ENCODE measurements around the gene MMP7. TPM values are rescaled to one million over a fixed set of nuclear protein-coding genes. Genes with fewer than 3 reads are reported as not detected.

The MMP7 gene, protein sequence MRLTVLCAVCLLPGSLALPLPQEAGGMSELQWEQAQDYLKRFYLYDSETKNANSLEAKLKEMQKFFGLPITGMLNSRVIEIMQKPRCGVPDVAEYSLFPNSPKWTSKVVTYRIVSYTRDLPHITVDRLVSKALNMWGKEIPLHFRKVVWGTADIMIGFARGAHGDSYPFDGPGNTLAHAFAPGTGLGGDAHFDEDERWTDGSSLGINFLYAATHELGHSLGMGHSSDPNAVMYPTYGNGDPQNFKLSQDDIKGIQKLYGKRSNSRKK
- 1.9 TPM for polyA plus RNA-seq (2013)

DNA sequence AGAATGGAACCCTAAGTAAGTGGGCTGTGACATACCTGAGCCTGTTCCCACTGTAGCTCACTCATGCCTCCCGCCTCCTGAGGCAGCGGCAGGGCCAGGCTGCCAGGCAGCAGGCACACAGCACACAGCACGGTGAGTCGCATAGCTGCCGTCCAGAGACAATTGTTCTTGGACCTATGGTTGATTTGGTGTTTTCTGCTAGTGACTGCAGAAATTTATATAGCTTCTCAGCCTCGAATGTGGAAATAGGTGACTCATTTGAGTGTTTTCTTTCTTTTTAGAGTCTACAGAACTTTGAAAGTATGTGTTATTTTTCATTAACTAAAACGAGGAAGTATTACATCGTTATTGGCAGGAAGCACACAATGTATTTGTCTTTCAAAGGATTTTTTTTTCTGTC is at the start of gene MMP7:
Gene MMP7, minus strand, starts transcription at position 190 of the 400 bp plus-strand sequence. Its CDS starts 47 bp downstream, at position 143.
- peak within 1 kb of the TSS in 1 of 2 experiments; percentile 56 for H3K27ac ChIP-seq (ENCODE audit: insufficient read depth in 1 of 2, low read depth in 1 of 2, low read length in 2 of 2, poor library complexity in 1 of 2, severe bottlenecking in 2 of 2)
- POLR2A ChIA-PET: no interaction called here
- peak in 2 of 3 donors; percentile 67 to 79 for DNase-seq
- CTCF ChIA-PET: no interaction called here
- peaks cover 6 to 16% (median 9%) of the 10 kb centered on the region in 4 experiments for H3K4me1 ChIP-seq (ENCODE audit: control extremely low read depth in 1 of 4, control insufficient read depth in 4 of 4, insufficient read depth in 4 of 4, low read length in 3 of 4)
- H3K4me3 ChIP-seq (ENCODE audit: control insufficient read depth in 1 of 7, extremely low read depth in 1 of 7, insufficient read depth in 4 of 7, low read depth in 2 of 7, low read length in 6 of 7): peak within 1 kb of the TSS in 6 of 7 experiments; percentile 23 to 71 (median 33)
- H3K36me3 ChIP-seq (ENCODE audit: control insufficient read depth in 4 of 4, insufficient read depth in 4 of 4, low read length in 3 of 4): no peaks in the 10 kb centered on the region
- H3K27me3 ChIP-seq (replicated peaks in 2 of 5; ENCODE audit: control insufficient read depth in 4 of 5, insufficient read depth in 5 of 5, low read length in 4 of 5): no peaks in the 10 kb centered on the region
- WGBS (ENCODE audit: insufficient coverage): 22% methylated on average over 3 of the region's 8 CpGs
- no peaks in the 10 kb centered on the region for H3K9me3 ChIP-seq (ENCODE audit: control extremely low read depth in 1 of 5, control insufficient read depth in 4 of 5, insufficient read depth in 2 of 5, low read depth in 1 of 5, low read length in 4 of 5)

GRCh38 chr11:102577723-102578122 is 47.2 kb upstream of the MMP7 start:
- Histone ChIP-seq H3K27ac (ENCODE audit: insufficient read depth in 1 of 2, low read depth in 1 of 2, low read length in 2 of 2, poor library complexity in 1 of 2, severe bottlenecking in 2 of 2) (no peak overlapping the region), H3K27me3 (replicated peaks in 2 of 5; ENCODE audit: control insufficient read depth in 4 of 5, insufficient read depth in 5 of 5, low read length in 4 of 5) (no peaks in the 10 kb centered on the region), H3K36me3 (ENCODE audit: control insufficient read depth in 4 of 4, insufficient read depth in 4 of 4, low read length in 3 of 4) (no peaks in the 10 kb centered on the region), H3K4me1 (ENCODE audit: control extremely low read depth in 1 of 4, control insufficient read depth in 4 of 4, insufficient read depth in 4 of 4, low read length in 3 of 4) (peaks cover 12 to 25% (median 16%) of the 10 kb centered on the region in 4 experiments), H3K9me3 (ENCODE audit: control extremely low read depth in 1 of 5, control insufficient read depth in 4 of 5, insufficient read depth in 2 of 5, low read depth in 1 of 5, low read length in 4 of 5) (no peaks in the 10 kb centered on the region), H3K4me3 (ENCODE audit: control insufficient read depth in 1 of 7, extremely low read depth in 1 of 7, insufficient read depth in 4 of 7, low read depth in 2 of 7, low read length in 6 of 7) (no peak overlapping the region)
- 94% methylated on average over 2 of the region's 2 CpGs for WGBS (ENCODE audit: insufficient coverage)
- DNase-seq: no peak
- ChIA-PET CTCF (interaction anchor here (0.9 to 2.1 kb wide), 4 partner anchors 18 to 36 kb away, joined by 3 to 7 read pairs (median 3); no protein-coding TSS in a partner anchor), POLR2A (no interaction called here)

- Histone ChIP-seq H3K36me3 (ENCODE audit: control insufficient read depth in 4 of 4, insufficient read depth in 4 of 4, low read length in 3 of 4) (no peaks in the 10 kb centered on the region), H3K4me1 (ENCODE audit: control extremely low read depth in 1 of 4, control insufficient read depth in 4 of 4, insufficient read depth in 4 of 4, low read length in 3 of 4) (peaks cover 12 to 20% (median 16%) of the 10 kb centered on the region in 4 experiments), H3K27me3 (replicated peaks in 2 of 5; ENCODE audit: control insufficient read depth in 4 of 5, insufficient read depth in 5 of 5, low read length in 4 of 5) (no peaks in the 10 kb centered on the region), H3K9me3 (ENCODE audit: control extremely low read depth in 1 of 5, control insufficient read depth in 4 of 5, insufficient read depth in 2 of 5, low read depth in 1 of 5, low read length in 4 of 5) (no peaks in the 10 kb centered on the region), H3K4me3 (ENCODE audit: control insufficient read depth in 1 of 7, extremely low read depth in 1 of 7, insufficient read depth in 4 of 7, low read depth in 2 of 7, low read length in 6 of 7) (no peak overlapping the region), H3K27ac (ENCODE audit: insufficient read depth in 1 of 2, low read depth in 1 of 2, low read length in 2 of 2, poor library complexity in 1 of 2, severe bottlenecking in 2 of 2) (no peak overlapping the region)
- DNase-seq: peak; percentile 64 to 91 (median 84)
- CTCF ChIA-PET: interaction anchor here (1.1 to 2.1 kb wide), 3 partner anchors 17 to 30 kb away, joined by 3 to 7 read pairs (median 3); no protein-coding TSS in a partner anchor
- POLR2A ChIA-PET: no interaction called here
Measured at GRCh38 chr11:102577182-102577581, 46.6 kb upstream of the MMP7 start.

GRCh38 chr11:102576350-102576749 is 45.8 kb upstream of the MMP7 start:
- Histone ChIP-seq H3K9me3 (ENCODE audit: control extremely low read depth in 1 of 5, control insufficient read depth in 4 of 5, insufficient read depth in 2 of 5, low read depth in 1 of 5, low read length in 4 of 5) (no peaks in the 10 kb centered on the region), H3K27ac (ENCODE audit: insufficient read depth in 1 of 2, low read depth in 1 of 2, low read length in 2 of 2, poor library complexity in 1 of 2, severe bottlenecking in 2 of 2) (no peak overlapping the region), H3K4me3 (ENCODE audit: control insufficient read depth in 1 of 7, extremely low read depth in 1 of 7, insufficient read depth in 4 of 7, low read depth in 2 of 7, low read length in 6 of 7) (no peak overlapping the region), H3K27me3 (replicated peaks in 2 of 5; ENCODE audit: control insufficient read depth in 4 of 5, insufficient read depth in 5 of 5, low read length in 4 of 5) (no peaks in the 10 kb centered on the region), H3K4me1 (ENCODE audit: control extremely low read depth in 1 of 4, control insufficient read depth in 4 of 4, insufficient read depth in 4 of 4, low read length in 3 of 4) (peaks cover 12 to 20% (median 16%) of the 10 kb centered on the region in 4 experiments), H3K36me3 (ENCODE audit: control insufficient read depth in 4 of 4, insufficient read depth in 4 of 4, low read length in 3 of 4) (no peaks in the 10 kb centered on the region)
- ChIA-PET POLR2A (no interaction called here), CTCF (interaction anchor here (0.7 to 2.1 kb wide), 3 partner anchors 9 to 81 kb away, joined by 3 to 7 read pairs (median 3); no protein-coding TSS in a partner anchor)
- WGBS (ENCODE audit: insufficient coverage): no CpG with 5 or more reads among the region's 3 CpGs
- DNase-seq: peak in 1 of 3 donors; percentile 29

GRCh38 chr11:102575012-102575411 is 44.5 kb upstream of the MMP7 start:
- ChIA-PET POLR2A (no interaction called here), CTCF (interaction anchor here (1.5 kb wide), 1 partner anchor 26 kb away, joined by 3 read pairs; no protein-coding TSS in a partner anchor)
- no peak for DNase-seq
- H3K27me3 ChIP-seq (replicated peaks in 2 of 5; ENCODE audit: control insufficient read depth in 4 of 5, insufficient read depth in 5 of 5, low read length in 4 of 5): no peaks in the 10 kb centered on the region
- no peaks in the 10 kb centered on the region for H3K9me3 ChIP-seq (ENCODE audit: control extremely low read depth in 1 of 5, control insufficient read depth in 4 of 5, insufficient read depth in 2 of 5, low read depth in 1 of 5, low read length in 4 of 5)
- WGBS (ENCODE audit: insufficient coverage): 100% methylated on average over 1 of the region's 2 CpGs
- H3K36me3 ChIP-seq (ENCODE audit: control insufficient read depth in 4 of 4, insufficient read depth in 4 of 4, low read length in 3 of 4): no peaks in the 10 kb centered on the region
- no peak overlapping the region for H3K27ac ChIP-seq (ENCODE audit: insufficient read depth in 1 of 2, low read depth in 1 of 2, low read length in 2 of 2, poor library complexity in 1 of 2, severe bottlenecking in 2 of 2)
- H3K4me1 ChIP-seq (ENCODE audit: control extremely low read depth in 1 of 4, control insufficient read depth in 4 of 4, insufficient read depth in 4 of 4, low read length in 3 of 4): peaks cover 12 to 20% (median 16%) of the 10 kb centered on the region in 4 experiments
- H3K4me3 ChIP-seq (ENCODE audit: control insufficient read depth in 1 of 7, extremely low read depth in 1 of 7, insufficient read depth in 4 of 7, low read depth in 2 of 7, low read length in 6 of 7): no peak overlapping the region

DNA sequence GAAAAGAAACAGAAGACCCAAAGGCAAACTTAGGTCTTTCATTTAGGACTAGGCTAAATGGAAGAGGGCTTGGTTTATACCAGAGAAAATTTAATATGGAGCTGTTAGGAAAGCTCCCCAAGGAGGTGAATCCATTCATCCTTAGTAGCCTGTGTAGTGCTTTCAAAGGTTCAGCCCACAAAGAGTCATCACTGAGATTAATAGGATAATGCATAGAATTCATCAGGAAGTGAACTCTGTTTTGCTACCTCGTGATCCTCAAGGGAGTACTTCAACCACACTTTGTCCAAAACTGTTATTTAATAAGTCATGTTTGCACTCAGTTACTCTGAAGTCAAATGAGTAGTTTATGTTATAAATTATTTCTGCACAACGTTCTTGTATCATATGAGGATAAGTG is 43.3 kb upstream of the MMP7 start:
- POLR2A ChIA-PET: no interaction called here
- CTCF ChIA-PET: interaction anchor here (1.2 to 1.5 kb wide), 2 partner anchors 27 to 84 kb away, joined by 3 read pairs; no protein-coding TSS in a partner anchor

GRCh38 chr11:102572554-102573220 is 42.1 kb upstream of the MMP7 start:
- H3K27ac ChIP-seq (ENCODE audit: insufficient read depth in 1 of 2, low read depth in 1 of 2, low read length in 2 of 2, poor library complexity in 1 of 2, severe bottlenecking in 2 of 2): no peak overlapping the region
- H3K27me3 ChIP-seq (replicated peaks in 2 of 5; ENCODE audit: control insufficient read depth in 4 of 5, insufficient read depth in 5 of 5, low read length in 4 of 5): no peaks in the 10 kb centered on the region
- DNase-seq: peak in 1 of 3 donors; percentile 16
- no peaks in the 10 kb centered on the region for H3K36me3 ChIP-seq (ENCODE audit: control insufficient read depth in 4 of 4, insufficient read depth in 4 of 4, low read length in 3 of 4)
- no peak overlapping the region for H3K4me3 ChIP-seq (ENCODE audit: control insufficient read depth in 1 of 7, extremely low read depth in 1 of 7, insufficient read depth in 4 of 7, low read depth in 2 of 7, low read length in 6 of 7)
- peaks cover 0 to 13% (median 3%) of the 10 kb centered on the region in 5 experiments for H3K9me3 ChIP-seq (ENCODE audit: control extremely low read depth in 1 of 5, control insufficient read depth in 4 of 5, insufficient read depth in 2 of 5, low read depth in 1 of 5, low read length in 4 of 5)
- ChIA-PET CTCF (interaction anchor here (1.4 kb wide), 1 partner anchor 21 kb away, joined by 4 read pairs; no protein-coding TSS in a partner anchor), POLR2A (no interaction called here)
- 88% methylated on average over 1 of the region's 2 CpGs for WGBS (ENCODE audit: insufficient coverage)
- H3K4me1 ChIP-seq (ENCODE audit: control extremely low read depth in 1 of 4, control insufficient read depth in 4 of 4, insufficient read depth in 4 of 4, low read length in 3 of 4): peaks cover 9 to 19% (median 13%) of the 10 kb centered on the region in 4 experiments

More for the DNA sequence above, 43.3 kb upstream of the MMP7 start:
- WGBS (ENCODE audit: insufficient coverage): no CpG with 5 or more reads among the region's 2 CpGs
- DNase-seq: peak in 2 of 3 donors; percentile 53 to 57
- H3K27me3 ChIP-seq (replicated peaks in 2 of 5; ENCODE audit: control insufficient read depth in 4 of 5, insufficient read depth in 5 of 5, low read length in 4 of 5): no peaks in the 10 kb centered on the region
- H3K4me1 ChIP-seq (ENCODE audit: control extremely low read depth in 1 of 4, control insufficient read depth in 4 of 4, insufficient read depth in 4 of 4, low read length in 3 of 4): peaks cover 12 to 20% (median 16%) of the 10 kb centered on the region in 4 experiments
- peaks cover 0 to 4% (median 0%) of the 10 kb centered on the region in 5 experiments for H3K9me3 ChIP-seq (ENCODE audit: control extremely low read depth in 1 of 5, control insufficient read depth in 4 of 5, insufficient read depth in 2 of 5, low read depth in 1 of 5, low read length in 4 of 5)
- H3K4me3 ChIP-seq (ENCODE audit: control insufficient read depth in 1 of 7, extremely low read depth in 1 of 7, insufficient read depth in 4 of 7, low read depth in 2 of 7, low read length in 6 of 7): no peak overlapping the region
- H3K27ac ChIP-seq (ENCODE audit: insufficient read depth in 1 of 2, low read depth in 1 of 2, low read length in 2 of 2, poor library complexity in 1 of 2, severe bottlenecking in 2 of 2): no peak overlapping the region
- H3K36me3 ChIP-seq (ENCODE audit: control insufficient read depth in 4 of 4, insufficient read depth in 4 of 4, low read length in 3 of 4): no peaks in the 10 kb centered on the region

Measured in common myeloid progenitor, CD34-positive (primary cell).